ENCODE measurements around the gene VPS11. TPM values are rescaled to one million over a fixed set of nuclear protein-coding genes. Genes with fewer than 3 reads are reported as not detected.

VPS11 gene
- total RNA-seq, 1 experiment from 2014 or later = 18.6 TPM

DNA sequence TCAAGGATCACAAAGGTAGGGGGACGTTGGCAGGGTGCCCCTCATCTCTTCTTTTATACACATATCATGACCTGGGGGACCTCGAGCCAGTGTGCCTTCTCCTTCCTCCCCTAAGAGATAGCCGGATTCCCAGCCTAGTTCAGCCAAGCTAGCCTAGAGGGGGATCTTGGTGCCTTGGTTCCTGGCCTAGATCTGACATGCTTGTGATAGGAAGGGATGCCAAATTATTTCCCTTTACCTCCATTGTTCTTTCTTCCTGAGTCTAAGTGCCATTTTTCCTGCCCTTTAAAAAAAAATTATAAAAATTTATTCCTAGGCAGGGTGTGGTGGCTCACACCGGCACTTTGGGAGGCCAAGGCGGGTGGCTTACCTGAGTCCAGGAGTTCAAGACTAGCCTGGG lies 46.7 kb downstream of the VPS11 start:
- no peak for DNase-seq
- Histone ChIP-seq H3K9me3 (ENCODE audit: control insufficient read depth, low read depth, low read length) (no peaks in the 10 kb centered on the region), H3K4ac (ENCODE audit: low read depth, low read length) (no peak overlapping the region), H2AFZ (ENCODE audit: low read length) (no peak overlapping the region), H3K56ac (ENCODE audit: insufficient read length, low read depth, low read length) (no peak overlapping the region), H2AK5ac (ENCODE audit: insufficient read length, low read length) (no peak overlapping the region), H3K18ac (ENCODE audit: insufficient read length, low read depth, low read length) (no peak overlapping the region), H3T11ph (ENCODE audit: low read length) (no peak overlapping the region), H2BK15ac (ENCODE audit: low read depth, low read length) (no peak overlapping the region), H2BK12ac (ENCODE audit: insufficient read length, low read depth, low read length) (no peak overlapping the region), H4K8ac (replicated peaks; ENCODE audit: insufficient read length, low read depth, low read length) (no peak overlapping the region), H2BK20ac (ENCODE audit: low read depth, low read length, poor library complexity, severe bottlenecking) (no peak overlapping the region), H3K23ac (ENCODE audit: insufficient read length, low read depth, low read length) (no peak overlapping the region), H3K4me2 (ENCODE audit: insufficient read depth, insufficient read length, low read length) (no peak overlapping the region), H3K27me3 (ENCODE audit: insufficient read depth, low read length) (no peaks in the 10 kb centered on the region), H4K5ac (ENCODE audit: insufficient read length, low read depth, low read length) (no peak overlapping the region), H2BK120ac (ENCODE audit: low read depth, low read length, poor library complexity, severe bottlenecking) (no peak overlapping the region), H3K9ac (ENCODE audit: extremely low read depth, insufficient read length, low read length) (no peak overlapping the region), H4K20me1 (ENCODE audit: control insufficient read depth, insufficient read depth, insufficient read length) (no peaks in the 10 kb centered on the region), H2BK5ac (ENCODE audit: insufficient read length, low read length) (no peak overlapping the region), H3K79me1 (ENCODE audit: insufficient read depth, low read depth, low read length, poor library complexity, severe bottlenecking) (no peaks in the 10 kb centered on the region), H3K4me1 (ENCODE audit: insufficient read depth, low read length) (no peaks in the 10 kb centered on the region), H3K27ac (ENCODE audit: insufficient read length, low read depth, low read length) (no peak overlapping the region), H3K23me2 (ENCODE audit: insufficient read length, low read depth, low read length, poor library complexity, severe bottlenecking) (no peaks in the 10 kb centered on the region), H3K79me2 (ENCODE audit: insufficient read depth, low read length) (no peaks in the 10 kb centered on the region), H4K91ac (ENCODE audit: insufficient read length, low read depth, low read length) (no peak overlapping the region), H3K14ac (ENCODE audit: insufficient read depth, low read length) (no peak overlapping the region)
- TF ChIP-seq, protein P1, sequence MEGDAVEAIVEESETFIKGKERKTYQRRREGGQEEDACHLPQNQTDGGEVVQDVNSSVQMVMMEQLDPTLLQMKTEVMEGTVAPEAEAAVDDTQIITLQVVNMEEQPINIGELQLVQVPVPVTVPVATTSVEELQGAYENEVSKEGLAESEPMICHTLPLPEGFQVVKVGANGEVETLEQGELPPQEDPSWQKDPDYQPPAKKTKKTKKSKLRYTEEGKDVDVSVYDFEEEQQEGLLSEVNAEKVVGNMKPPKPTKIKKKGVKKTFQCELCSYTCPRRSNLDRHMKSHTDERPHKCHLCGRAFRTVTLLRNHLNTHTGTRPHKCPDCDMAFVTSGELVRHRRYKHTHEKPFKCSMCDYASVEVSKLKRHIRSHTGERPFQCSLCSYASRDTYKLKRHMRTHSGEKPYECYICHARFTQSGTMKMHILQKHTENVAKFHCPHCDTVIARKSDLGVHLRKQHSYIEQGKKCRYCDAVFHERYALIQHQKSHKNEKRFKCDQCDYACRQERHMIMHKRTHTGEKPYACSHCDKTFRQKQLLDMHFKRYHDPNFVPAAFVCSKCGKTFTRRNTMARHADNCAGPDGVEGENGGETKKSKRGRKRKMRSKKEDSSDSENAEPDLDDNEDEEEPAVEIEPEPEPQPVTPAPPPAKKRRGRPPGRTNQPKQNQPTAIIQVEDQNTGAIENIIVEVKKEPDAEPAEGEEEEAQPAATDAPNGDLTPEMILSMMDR (conservative IDR thresholded peaks at IDR 0.05) = no peak
- Mint-ChIP-seq H3K27me3 (ENCODE audit: low read depth) (no peaks in the 10 kb centered on the region), H3K36me3 (ENCODE audit: insufficient read depth in 1 of 3, low read depth in 3 of 3) (no peaks in the 10 kb centered on the region; a peak in 2 of 7 replicates), H3K9me3 (no peaks in the 10 kb centered on the region; a peak in 1 of 5 replicates), H3K4me3 (no peak overlapping the region), H3K4me1 (peaks cover 8 to 22% of the 10 kb centered on the region in 2 experiments), H3K27ac (no peak overlapping the region)
- no CpG with 5 or more reads among the region's 5 CpGs for WGBS (ENCODE audit: extremely low coverage, insufficient read length, low lambda C conversion rate)

Measured in H9 (cell line).